GM21423 (cell line): ENCODE data around the gene STXBP5.
"Not testable (repeated sequence)": the region's sequence is repeated elsewhere in the genome, so short reads cannot be mapped to it uniquely, and the experiment has no call there.

Source experiments
- ATAC-seq: cut with Tn5 transposase; IDR thresholded peaks from one replicate; pipeline ENCODE4 v1.9.1; 2021; ENCODE audit warnings: mild to moderate bottlenecking, moderate library complexity; ENCODE audit not compliant: unreplicated experiment

Gene STXBP5

DNA sequence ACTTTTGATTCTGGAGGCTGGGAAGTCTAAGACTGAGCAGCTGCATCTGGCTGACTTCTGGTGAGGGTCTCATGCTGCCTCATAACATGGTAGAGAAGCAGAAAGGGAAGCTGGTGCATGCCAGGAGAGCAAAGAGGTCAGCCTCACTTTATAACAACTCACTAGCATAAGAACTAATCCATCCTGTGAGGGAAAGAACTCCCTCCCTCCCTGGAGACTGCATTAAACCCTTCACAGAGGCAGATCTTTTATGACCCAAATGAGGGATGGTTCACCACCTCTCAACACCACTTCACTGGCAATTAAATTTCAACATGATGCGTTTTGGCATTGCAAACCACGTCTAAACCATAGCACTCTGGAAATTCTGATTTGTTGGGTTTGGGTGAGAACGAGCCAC, 33.9 kb downstream of the STXBP5 start:
- ATAC-seq, result no peak

DNA sequence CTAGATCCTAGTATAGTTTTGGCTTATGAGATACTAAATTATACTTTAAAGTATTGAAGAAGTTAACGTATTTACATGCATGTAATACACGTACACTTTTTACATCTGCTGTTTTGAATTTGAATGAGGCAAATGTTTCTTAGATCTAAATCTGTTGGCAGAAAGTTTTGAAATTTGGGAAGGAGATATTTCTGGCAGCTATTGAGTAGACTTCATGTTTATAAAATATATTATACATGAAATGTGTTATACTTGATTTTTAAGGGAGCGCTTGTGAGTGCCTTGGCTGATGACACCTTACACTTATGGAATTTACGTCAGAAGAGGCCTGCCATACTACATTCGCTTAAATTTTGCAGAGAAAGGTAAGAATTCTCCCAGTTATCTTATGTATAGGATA, 34.7 kb downstream of the STXBP5 start:
- no peak for ATAC-seq

DNA sequence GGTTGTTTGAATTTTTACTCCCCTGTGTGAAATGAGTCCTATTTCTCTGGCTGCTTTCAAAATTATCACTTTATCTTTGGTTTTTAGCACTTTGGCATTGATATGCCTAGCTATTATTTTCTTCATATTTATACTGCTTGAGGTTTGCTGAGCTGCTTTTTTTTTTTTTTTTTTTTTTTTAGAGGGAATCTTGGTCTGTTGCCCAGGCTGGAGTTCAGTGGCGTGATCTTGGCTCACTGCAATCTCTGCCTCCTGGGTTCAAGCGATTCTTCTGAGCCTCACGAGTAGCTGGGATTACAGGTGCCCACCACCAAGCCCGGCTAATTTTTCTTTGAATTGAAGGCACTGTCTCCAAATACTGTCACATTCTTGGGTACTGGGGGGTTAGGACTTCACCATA, 40.6 kb downstream of the STXBP5 start:
- ATAC-seq, result no peak

DNA sequence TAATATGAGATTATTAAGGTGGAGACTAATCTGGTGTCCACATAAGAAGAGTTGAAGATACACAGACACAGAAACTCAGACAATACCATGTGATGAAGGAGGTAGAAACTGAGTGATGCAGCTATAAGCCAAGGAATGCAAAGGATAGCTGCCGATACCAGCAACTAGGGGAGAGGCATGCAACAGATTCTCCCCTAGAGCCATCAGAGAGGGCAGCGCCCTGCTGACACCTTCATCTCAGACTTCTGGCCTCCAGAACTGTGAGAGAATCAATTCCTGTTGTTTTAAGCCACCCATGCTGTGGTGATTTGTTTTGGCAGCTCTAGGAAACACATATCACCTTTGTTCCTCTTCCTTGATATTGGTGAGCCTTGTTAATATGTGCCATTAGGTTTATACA, 41.5 kb downstream of the STXBP5 start:
- ATAC-seq, result no peak

DNA sequence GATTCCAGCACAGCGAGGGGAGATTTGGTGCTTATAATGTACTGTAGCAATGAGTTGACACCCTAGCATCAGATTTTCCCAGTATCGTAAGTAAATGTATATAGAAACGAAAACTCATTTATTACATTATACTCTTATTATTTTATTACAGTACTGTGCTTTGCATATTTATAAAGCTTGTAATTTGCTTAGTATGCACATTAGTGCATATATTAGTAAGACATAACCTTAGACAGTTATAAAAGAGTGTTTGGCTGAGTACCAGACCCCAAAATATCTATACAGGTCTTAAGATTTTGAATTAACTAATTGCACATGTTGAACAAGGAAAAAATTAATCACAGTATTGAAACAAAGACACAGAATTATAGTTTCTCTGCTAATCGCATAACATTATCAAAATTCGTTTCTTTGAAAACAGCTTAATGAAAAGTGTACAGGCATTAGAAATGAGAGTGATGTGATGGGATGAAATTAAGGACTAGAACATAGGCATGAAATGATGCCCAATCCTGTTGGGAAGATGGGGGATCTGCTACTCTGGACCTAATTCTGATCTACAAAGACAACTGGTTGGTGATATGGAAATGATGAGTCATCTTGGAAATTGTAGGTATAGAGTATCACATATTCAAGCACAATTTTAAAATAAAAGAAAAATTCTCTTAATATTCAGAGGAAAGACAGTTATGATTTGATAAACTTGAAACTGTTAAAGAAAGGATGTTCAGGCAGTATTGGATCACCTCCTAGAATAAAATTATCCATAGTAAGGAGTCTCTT, 42.8 kb downstream of the STXBP5 start:
- ATAC-seq, result no peak

DNA sequence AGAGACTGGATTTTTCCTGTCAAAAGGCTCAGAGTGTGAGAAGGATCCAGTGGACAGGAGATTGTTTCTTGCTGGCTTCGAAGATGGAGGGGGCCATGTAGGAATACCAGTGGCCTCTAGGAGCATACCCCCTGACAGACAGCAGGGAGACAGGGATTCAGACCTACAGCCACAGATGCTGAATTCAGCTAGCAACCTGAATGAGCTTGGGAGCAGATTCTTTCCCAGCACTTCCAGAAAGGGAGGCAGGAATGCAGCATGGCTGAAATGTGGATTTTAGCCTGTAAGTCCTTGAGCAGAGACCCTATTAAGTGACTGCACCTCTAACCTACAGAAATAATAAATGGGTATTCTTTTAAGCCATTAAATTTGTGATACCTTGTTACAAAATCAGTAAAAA, 44.6 kb downstream of the STXBP5 start:
- no peak for ATAC-seq

DNA sequence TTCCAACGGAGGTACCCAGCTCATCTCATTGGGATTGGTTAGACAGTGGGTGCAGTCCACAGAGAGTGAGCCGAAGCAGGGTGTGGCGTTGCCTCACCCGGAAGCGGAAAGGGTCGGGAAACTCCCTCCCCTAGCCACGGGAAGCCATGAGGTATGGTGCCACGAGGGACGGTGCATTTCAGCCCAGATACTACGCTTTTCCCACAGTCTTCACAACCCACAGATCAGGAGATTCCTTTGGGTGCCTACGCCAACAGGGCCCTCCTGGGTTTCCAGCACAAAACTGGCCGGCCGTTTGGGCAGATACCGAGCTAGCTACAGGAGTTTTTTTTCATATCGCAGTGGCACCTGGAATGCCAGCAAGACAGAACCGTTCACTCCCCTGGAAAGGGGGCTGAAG, 46.9 kb downstream of the STXBP5 start:
- ATAC-seq, result no peak

DNA sequence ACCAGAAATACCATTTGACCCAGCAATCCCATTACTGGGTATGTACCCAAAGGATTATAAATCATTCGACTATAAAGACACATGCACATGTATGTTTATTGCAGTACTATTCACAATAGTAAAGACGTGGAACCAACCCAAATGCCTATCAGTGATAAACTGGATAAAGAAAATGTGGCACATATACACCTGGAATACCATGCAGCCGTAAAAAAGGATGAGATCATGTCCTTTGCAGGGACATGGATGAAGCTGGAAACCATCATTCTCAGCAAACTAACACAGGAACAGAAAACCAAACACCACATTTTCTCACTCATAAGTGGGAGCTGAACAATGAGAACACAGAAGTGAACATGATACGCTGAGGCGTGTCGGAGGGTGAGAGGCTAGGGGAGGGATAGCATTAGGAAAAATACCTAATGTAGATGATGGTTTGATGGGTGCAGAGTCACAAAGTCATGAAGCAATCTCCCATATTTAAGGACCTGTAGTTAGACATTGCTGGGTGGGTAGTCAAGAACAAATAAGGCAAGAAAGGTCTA, 50.8 kb downstream of the STXBP5 start:
- not testable (repeated sequence) for ATAC-seq

DNA sequence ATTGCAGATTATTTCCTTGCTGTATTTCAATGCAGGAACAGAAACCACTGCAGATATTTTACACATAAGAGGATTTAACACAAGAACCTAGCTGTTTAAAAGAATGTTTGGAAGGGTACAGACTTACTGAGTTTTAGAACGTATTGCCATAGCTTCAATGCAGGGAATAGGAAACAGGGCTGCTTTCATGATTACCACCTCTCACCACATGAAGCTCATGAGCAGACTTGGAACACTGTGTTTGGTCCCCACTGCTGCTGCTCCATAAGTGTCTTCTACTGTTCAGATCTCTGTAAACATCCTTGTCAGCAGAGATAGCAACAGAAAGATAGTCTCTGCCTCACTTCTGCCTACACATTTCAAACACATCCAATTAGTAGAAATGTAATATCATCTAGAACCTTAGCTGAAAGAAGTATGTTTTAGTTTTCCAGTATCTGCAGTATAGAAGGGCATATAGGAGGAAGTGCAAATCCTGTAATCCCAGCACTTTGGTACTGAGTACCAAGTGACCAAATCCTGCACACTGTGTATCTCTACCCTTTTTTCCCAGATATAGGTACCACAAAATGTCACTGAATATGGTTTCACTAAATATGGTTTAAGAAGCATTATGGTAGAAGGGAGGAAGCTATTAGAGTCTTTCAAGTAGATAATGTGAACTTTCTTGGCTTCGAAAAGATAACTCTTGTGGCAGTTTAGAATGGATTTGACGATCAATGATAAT, 51.9 kb downstream of the STXBP5 start:
- ATAC-seq, result no peak

DNA sequence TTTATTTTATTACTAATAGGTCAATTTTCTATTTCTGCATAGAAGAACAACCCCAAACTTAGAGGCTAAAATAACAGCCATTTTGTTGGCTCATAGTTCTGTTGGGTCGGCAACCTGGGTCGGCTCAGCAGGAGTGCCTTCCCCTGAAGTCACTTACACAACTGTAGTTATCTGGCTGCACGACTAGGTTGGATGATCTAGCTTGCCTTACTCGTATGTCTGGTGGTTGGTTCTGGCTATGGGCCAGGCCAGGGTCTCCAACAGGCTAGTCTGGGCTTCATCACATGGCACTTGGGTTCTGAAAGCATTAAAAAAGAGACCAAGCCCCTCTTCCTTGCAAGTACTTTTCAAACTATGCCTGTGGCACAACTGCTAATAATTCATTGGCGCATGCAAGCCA, 53.5 kb downstream of the STXBP5 start:
- ATAC-seq, result no peak

DNA sequence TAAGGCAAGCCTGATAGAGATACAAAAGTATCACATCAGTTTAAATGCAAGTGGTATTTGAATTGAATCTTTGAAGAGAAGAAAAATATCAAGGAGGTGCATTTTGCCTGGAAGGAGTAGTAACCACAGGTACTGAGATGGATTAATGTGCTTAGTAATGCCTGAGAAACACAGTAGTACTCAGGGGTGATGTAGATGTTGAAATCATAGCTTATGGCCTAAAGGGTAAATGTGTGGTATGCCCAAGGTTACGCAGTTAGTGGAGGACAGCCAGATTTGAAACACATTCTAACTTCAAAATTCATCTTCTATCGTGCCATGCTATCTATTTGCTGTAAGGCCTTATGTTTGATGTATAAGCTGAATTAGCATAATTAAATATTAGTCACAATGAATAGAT, 55.9 kb downstream of the STXBP5 start:
- no peak for ATAC-seq

DNA sequence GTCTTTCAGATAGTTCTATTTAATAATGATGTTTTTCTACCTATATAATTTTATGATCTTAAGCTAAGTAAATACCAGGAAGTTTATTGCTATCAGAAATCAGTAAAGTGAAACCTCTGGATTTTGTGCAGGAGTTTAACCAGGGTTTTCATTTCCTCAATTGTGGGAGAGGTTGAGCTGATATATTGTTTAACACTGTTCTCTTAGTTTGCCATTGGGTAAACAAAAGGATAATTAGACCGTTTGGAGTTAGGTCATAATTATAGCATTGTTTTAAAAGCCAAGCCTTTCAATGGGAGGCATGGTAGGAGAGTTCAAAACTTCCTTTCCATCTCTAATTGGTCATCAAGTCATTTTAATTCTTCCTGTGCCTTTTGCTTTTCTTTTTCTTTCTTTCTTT, 58.7 kb downstream of the STXBP5 start:
- ATAC-seq, result no peak

DNA sequence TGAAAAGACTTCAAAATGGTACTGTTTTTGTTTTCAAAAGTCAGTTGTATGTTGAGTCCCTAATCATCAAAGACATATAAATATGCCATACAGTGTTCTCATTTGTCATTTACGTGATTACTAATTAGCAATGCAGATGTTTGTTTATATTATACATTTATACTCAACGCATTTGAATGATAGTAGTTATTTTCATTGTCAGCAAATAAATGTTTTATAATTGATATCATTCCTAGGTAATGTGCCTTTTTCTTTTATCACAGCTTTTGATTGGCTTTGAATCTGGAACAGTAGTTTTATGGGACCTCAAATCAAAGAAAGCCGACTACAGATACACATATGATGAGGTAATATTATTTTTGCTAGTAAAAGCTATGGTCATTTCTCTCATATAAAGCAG, 62.6 kb downstream of the STXBP5 start:
- no peak for ATAC-seq

DNA sequence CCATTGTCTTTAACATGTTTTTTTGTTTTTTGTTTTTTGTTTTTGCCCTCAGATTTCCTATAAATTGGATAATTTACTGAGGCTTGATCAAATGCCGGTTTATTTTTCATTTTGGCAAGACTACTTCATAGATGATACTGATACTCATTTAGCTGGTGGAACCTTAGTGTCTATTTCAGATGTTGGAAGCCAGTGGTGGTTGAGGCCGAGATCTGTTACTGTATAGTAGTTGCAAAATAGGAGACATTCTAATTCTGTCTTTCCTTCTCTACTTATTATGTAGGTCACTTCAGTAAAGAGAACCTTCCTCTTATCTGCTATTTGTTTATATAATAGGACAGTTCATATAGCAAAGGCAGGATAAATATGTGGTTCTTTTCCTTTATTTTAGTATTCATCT, 63.4 kb downstream of the STXBP5 start:
- no peak for ATAC-seq

DNA sequence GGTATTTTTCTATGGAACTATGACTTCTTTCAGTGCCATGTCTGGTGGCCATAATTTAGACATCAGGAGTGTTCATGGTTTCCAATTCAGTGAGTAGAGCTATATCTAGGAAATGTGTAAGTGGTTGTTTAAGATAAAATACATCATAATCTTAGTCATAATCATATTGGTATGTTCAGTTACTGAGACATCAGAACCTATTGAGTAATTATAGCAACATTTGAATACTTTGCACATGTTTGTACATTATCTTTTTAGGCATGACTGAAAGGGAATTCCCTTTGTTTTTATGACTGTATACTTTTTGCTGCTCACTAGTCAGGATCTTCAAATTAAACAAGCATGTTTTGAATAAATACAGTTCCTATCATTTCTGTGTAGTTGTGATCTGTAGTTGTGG, 64.0 kb downstream of the STXBP5 start:
- ATAC-seq, result no peak

DNA sequence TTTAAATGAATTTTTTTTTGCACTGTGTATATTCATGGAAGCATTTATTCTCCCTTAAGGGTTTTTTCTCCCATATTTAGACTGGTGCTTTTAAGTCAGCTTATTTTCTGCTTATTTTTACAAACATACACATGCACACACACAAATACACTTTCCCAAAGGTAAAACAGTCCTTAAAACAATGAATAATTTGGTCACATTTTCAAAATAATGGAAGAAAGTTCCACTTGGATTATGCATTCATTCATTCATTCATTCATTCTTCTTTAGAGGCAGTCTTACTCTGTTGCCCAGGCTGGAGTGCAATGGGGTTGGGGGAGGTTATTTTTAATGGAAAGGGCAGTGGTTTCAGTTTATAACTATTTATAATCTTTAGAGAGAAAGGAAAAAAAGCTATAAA, 69.8 kb downstream of the STXBP5 start:
- no peak for ATAC-seq

DNA sequence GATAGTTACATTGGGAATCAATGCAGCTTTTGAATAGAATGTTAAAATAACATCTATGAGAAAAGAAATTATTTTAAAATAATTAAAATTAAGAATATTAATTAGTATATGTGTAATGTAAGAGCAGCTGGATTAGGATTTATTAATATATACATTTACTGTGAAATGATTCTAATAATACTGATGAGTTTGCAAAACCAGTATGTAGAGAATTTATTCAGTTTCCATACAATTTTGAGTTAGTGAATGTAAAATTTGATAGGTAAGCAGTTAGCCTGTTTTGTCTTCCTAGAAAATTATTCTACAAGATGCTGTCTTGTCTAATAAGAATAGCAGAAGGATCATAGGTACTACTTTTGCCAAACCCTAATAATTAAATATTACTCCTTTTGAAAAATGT, 70.6 kb downstream of the STXBP5 start:
- ATAC-seq, result no peak

DNA sequence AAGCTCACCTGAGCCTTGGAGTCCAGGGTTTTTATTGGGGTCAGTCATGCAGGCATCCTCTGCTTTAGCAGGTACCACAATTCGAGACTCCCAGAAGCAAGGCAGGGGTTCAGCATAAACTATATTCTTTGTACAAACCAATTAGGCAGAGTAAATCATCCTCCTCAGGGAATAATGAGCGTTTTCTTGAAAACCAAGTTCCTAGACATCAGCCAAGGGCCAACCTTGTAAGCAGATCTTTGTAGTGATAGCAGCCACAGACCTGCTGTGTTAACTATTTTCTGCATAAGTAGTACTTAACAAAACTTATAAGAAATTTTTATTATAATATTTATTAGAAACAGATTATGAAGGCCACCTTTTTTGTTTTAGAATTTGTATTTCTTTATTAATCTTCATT, 74.7 kb downstream of the STXBP5 start:
- ATAC-seq, result no peak

DNA sequence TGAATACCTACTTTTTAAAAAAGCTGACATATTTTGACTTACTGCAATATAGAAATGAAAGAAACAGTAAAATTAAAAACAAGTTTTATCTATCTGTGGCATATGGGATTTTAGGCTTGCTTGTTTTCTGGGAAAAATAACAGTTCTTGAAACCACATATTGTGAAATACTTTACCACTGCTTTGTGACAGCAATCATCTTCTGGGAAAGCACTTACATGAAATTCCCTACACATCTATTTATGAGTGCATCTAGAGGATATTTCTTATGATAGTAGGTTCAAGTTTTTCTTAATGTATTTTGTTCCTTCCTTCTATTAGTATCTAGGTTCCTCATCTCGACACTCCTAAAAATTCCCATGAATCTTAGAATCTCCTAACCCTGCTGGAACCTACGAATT, 75.2 kb downstream of the STXBP5 start:
- no peak for ATAC-seq

DNA sequence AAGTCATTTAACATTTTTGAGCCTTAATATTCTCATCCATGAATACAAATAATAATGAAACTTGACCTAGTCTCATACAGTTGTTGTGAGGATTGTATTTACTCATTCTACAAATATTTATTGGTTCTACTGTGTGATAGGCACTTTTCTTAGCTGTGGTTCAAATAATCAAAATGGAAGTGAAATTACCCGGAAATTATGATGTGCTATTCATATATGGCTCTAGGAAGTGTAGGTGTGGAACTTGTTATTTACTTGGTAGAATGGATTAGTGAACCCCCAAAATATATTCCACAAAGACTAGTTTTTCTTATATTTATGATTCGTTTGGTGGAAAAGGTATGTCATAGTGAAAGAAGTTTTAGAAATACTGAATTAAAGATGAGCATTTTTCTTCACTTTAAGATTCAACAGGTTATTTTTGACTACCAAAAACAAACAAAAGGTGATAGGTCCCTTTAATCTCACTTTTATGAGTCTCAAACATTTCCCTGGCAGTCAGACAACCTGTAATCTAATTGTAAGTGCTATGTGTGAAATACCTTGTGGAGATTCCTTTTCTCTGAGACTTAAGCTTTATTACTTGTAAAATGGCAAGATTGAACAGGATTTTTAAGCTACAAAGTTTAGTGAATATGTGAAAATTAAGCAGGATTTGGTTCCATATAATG, 77.8 kb downstream of the STXBP5 start:
- ATAC-seq, result no peak

DNA sequence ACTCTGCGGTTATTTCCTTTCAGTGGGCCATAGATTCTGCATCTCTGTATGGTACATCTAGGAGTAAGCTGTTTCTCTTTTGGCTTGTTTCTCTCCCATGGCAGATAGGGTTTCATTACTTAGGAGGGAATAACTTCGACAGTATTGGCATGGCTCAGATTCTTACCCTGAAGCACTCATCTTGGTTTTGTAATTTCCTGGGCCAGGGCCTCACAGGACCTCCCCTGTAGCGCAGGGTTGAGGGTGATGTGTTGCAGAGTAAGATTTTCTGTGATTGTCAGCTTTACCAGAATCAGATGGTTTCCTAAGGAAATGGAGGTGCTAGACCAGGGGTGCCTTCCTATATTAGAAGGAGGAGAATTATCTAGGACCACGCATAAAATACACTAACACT, 78.3 kb downstream of the STXBP5 start:
- ATAC-seq, result no peak

DNA sequence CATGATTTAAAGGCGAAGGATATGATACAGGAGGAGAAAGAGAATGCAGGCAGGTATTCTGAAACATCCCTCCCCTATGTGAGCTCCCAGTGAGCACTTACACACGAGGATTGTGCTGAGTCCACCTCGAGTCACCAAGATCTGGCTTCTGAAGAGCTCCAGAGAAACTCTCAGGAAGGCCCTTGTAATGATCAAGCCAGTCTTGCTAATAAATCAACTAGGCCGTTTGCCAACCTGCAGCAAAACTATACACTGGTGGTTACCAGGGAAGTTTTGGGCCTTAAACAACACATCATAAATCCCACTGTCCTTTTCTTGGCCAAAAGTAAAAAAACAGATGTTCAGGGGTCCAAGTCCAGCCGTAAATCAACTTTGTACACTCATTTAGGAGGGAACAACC, 79.2 kb downstream of the STXBP5 start:
- no peak for ATAC-seq
